Measurements from ENCODE around the gene SSU72.

DNA sequence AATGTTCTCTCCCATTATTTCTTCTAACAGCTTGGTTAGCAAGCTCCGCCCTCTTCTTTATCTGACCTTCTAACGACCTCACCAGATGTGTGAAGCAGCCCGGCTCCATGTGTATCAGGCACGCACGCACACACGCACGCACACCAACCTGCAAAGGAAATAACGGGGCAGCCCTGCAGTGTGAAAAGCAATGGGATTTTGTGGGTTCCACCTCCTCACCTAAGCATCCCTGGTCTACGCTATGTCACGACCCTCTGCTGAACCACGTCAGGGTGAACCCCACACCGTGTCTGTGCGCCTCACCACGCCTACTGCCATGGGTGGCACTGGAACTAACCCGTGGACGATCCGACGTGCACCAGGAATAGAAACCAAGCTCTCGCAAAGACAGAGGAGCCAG, 10.4 kb downstream of the SSU72 start:
- TF ChIP-seq POLR2AphosphoS5 (IDR thresholded peaks at IDR 0.05) (no peak), RAD21 (conservative IDR thresholded peaks at IDR 0.05) (no peak), CTCF (IDR thresholded peaks at IDR 0.05; ENCODE audit: poor library complexity, severe bottlenecking) (no peak), EP300 (conservative IDR thresholded peaks at IDR 0.05; ENCODE audit: poor library complexity, severe bottlenecking) (no peak), EZH2 (IDR thresholded peaks at IDR 0.05; ENCODE audit: borderline replicate concordance, insufficient read depth, low read length, poor library complexity, severe bottlenecking) (no peak), TAF1 (IDR thresholded peaks at IDR 0.05; ENCODE audit: low read depth) (no peak), SMC3 (conservative IDR thresholded peaks at IDR 0.05; ENCODE audit: poor library complexity) (no peak)
- TF ChIP-seq, protein P1, sequence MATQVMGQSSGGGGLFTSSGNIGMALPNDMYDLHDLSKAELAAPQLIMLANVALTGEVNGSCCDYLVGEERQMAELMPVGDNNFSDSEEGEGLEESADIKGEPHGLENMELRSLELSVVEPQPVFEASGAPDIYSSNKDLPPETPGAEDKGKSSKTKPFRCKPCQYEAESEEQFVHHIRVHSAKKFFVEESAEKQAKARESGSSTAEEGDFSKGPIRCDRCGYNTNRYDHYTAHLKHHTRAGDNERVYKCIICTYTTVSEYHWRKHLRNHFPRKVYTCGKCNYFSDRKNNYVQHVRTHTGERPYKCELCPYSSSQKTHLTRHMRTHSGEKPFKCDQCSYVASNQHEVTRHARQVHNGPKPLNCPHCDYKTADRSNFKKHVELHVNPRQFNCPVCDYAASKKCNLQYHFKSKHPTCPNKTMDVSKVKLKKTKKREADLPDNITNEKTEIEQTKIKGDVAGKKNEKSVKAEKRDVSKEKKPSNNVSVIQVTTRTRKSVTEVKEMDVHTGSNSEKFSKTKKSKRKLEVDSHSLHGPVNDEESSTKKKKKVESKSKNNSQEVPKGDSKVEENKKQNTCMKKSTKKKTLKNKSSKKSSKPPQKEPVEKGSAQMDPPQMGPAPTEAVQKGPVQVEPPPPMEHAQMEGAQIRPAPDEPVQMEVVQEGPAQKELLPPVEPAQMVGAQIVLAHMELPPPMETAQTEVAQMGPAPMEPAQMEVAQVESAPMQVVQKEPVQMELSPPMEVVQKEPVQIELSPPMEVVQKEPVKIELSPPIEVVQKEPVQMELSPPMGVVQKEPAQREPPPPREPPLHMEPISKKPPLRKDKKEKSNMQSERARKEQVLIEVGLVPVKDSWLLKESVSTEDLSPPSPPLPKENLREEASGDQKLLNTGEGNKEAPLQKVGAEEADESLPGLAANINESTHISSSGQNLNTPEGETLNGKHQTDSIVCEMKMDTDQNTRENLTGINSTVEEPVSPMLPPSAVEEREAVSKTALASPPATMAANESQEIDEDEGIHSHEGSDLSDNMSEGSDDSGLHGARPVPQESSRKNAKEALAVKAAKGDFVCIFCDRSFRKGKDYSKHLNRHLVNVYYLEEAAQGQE (IDR thresholded peaks at IDR 0.05; ENCODE audit: borderline replicate concordance) = no peak

All from neural cell (in vitro differentiated cells).